BLaER1 (cell line): ENCODE results near the gene USP17L25.
"Not testable (repeated sequence)": the region's sequence is repeated elsewhere in the genome, so short reads cannot be mapped to it uniquely, and the experiment has no call there.

ENCODE experiments used
- H3K27ac ChIP-seq: shearing (Covaris generic); formaldehyde crosslinking; 2 replicates; pipeline ENCODE4 v1.8.1; 2022
- H3K27me3 ChIP-seq: shearing (Covaris generic); formaldehyde crosslinking; 2 replicates; pipeline ENCODE4 v1.8.1; 2022
- H3K36me3 ChIP-seq: shearing (Covaris generic); formaldehyde crosslinking; 2 replicates; pipeline ENCODE4 v1.8.1; 2022
- H3K4me1 ChIP-seq: shearing (Covaris generic); formaldehyde crosslinking; 2 replicates; pipeline ENCODE4 v1.8.1; 2022
- H3K4me2 ChIP-seq: shearing (Covaris generic); formaldehyde crosslinking; 2 replicates; pipeline ENCODE4 v1.8.1; 2022
- H3K4me3 ChIP-seq: shearing (Covaris generic); formaldehyde crosslinking; 2 replicates; pipeline ENCODE4 v1.8.1; 2022
- H3K9ac ChIP-seq: shearing (Covaris generic); formaldehyde crosslinking; 2 replicates; pipeline ENCODE4 v1.8.1; 2022
- H3K9me3 ChIP-seq: shearing (Covaris generic); formaldehyde crosslinking; 2 replicates; pipeline ENCODE4 v1.8.1; 2022
- H4K20me1 ChIP-seq: shearing (Covaris generic); formaldehyde crosslinking; 2 replicates; pipeline ENCODE4 v1.8.1; 2022

USP17L25 gene

GRCh38 chr4:9329611-9330010, at the start of gene USP17L25:
USP17L25 (plus strand) TSS chr4:9329911; CDS start chr4:9329911, 0 bp downstream.
- H3K27me3 ChIP-seq, H3K9ac ChIP-seq, H3K4me1 ChIP-seq, H3K4me2 ChIP-seq, H3K9me3 ChIP-seq, H3K27ac ChIP-seq, H4K20me1 ChIP-seq, H3K4me3 ChIP-seq, H3K36me3 ChIP-seq: not testable (repeated sequence)

- H3K4me3 ChIP-seq, H4K20me1 ChIP-seq, H3K36me3 ChIP-seq, H3K4me1 ChIP-seq, H3K9ac ChIP-seq, H3K9me3 ChIP-seq, H3K27me3 ChIP-seq, H3K4me2 ChIP-seq, H3K27ac ChIP-seq: not testable (repeated sequence)
Measured at GRCh38 chr4:9324191-9324590, 5.5 kb upstream of the USP17L25 start.

GRCh38 chr4:9324865-9325264, 4.8 kb upstream of the USP17L25 start, which contains the start of gene USP17L24:
USP17L24 (plus strand) TSS chr4:9325165; CDS start chr4:9325165, 0 bp downstream.
- H3K9me3 ChIP-seq, H3K27ac ChIP-seq, H3K4me3 ChIP-seq, H3K4me2 ChIP-seq, H3K4me1 ChIP-seq, H4K20me1 ChIP-seq, H3K36me3 ChIP-seq, H3K27me3 ChIP-seq, H3K9ac ChIP-seq: not testable (repeated sequence)

- not testable (repeated sequence) for H3K9me3 ChIP-seq, H3K4me2 ChIP-seq, H3K27ac ChIP-seq, H3K9ac ChIP-seq, H3K36me3 ChIP-seq, H3K4me3 ChIP-seq, H3K27me3 ChIP-seq, H4K20me1 ChIP-seq, H3K4me1 ChIP-seq
Measured at GRCh38 chr4:9334358-9334757, 4.6 kb downstream of the USP17L25 start, which contains the start of gene USP17L26. USP17L26 (plus strand) TSS chr4:9334658; CDS start chr4:9334658, 0 bp downstream.

- H3K27ac ChIP-seq, H4K20me1 ChIP-seq, H3K27me3 ChIP-seq, H3K36me3 ChIP-seq, H3K4me1 ChIP-seq, H3K4me2 ChIP-seq, H3K9ac ChIP-seq, H3K9me3 ChIP-seq, H3K4me3 ChIP-seq: not testable (repeated sequence)
Measured at GRCh38 chr4:9339103-9339502, 9.4 kb downstream of the USP17L25 start, which contains the start of gene USP17L5. USP17L5 (plus strand) TSS chr4:9339403; CDS start chr4:9339403, 0 bp downstream.

- not testable (repeated sequence) for H4K20me1 ChIP-seq, H3K9ac ChIP-seq, H3K4me3 ChIP-seq, H3K9me3 ChIP-seq, H3K36me3 ChIP-seq, H3K4me2 ChIP-seq, H3K27me3 ChIP-seq, H3K4me1 ChIP-seq, H3K27ac ChIP-seq
Measured at GRCh38 chr4:9343848-9344247, 14.1 kb downstream of the USP17L25 start, which contains the start of gene USP17L27. USP17L27 (plus strand) TSS chr4:9344148; CDS start chr4:9344148, 0 bp downstream.

GRCh38 chr4:9348593-9348992, 18.9 kb downstream of the USP17L25 start, which contains the start of gene USP17L28:
USP17L28 (plus strand) TSS chr4:9348893; CDS start chr4:9348893, 0 bp downstream.
- H3K4me3 ChIP-seq, H3K4me1 ChIP-seq: not testable (repeated sequence)

GRCh38 chr4:9350866-9351265, 21.2 kb downstream of the USP17L25 start:
- H3K4me3 ChIP-seq, H3K36me3 ChIP-seq, H4K20me1 ChIP-seq, H3K27ac ChIP-seq, H3K4me2 ChIP-seq, H3K9ac ChIP-seq, H3K4me1 ChIP-seq, H3K27me3 ChIP-seq, H3K9me3 ChIP-seq: not testable (repeated sequence)

More at GRCh38 chr4:9348593-9348992, 18.9 kb downstream of the USP17L25 start, which contains the start of gene USP17L28:
- not testable (repeated sequence) for H3K9me3 ChIP-seq, H4K20me1 ChIP-seq, H3K27me3 ChIP-seq, H3K9ac ChIP-seq, H3K36me3 ChIP-seq, H3K27ac ChIP-seq, H3K4me2 ChIP-seq

GRCh38 chr4:9353338-9353737, 23.6 kb downstream of the USP17L25 start, which contains the start of gene USP17L29:
USP17L29 (plus strand) TSS chr4:9353638; CDS start chr4:9353638, 0 bp downstream.
- not testable (repeated sequence) for H3K27me3 ChIP-seq, H3K4me3 ChIP-seq, H3K9ac ChIP-seq, H3K9me3 ChIP-seq, H4K20me1 ChIP-seq, H3K27ac ChIP-seq, H3K4me2 ChIP-seq, H3K36me3 ChIP-seq, H3K4me1 ChIP-seq

- not testable (repeated sequence) for H3K4me1 ChIP-seq, H3K9ac ChIP-seq, H3K4me3 ChIP-seq, H3K4me2 ChIP-seq, H3K9me3 ChIP-seq, H3K27me3 ChIP-seq, H3K27ac ChIP-seq, H3K36me3 ChIP-seq, H4K20me1 ChIP-seq
Measured at GRCh38 chr4:9362829-9363228, 33.1 kb downstream of the USP17L25 start, which contains the start of gene USP17L30. USP17L30 (plus strand) TSS chr4:9363129; CDS start chr4:9363129, 0 bp downstream.

GRCh38 chr4:9379881-9380280, 50.2 kb downstream of the USP17L25 start:
- not testable (repeated sequence) for H3K9me3 ChIP-seq, H3K4me1 ChIP-seq

More at GRCh38 chr4:9379881-9380280, 50.2 kb downstream of the USP17L25 start:
- H4K20me1 ChIP-seq, H3K27me3 ChIP-seq, H3K9ac ChIP-seq, H3K4me3 ChIP-seq, H3K27ac ChIP-seq, H3K36me3 ChIP-seq, H3K4me2 ChIP-seq: not testable (repeated sequence)
